ENCODE results near the gene RABL6. TPM values are rescaled to one million over a fixed set of nuclear protein-coding genes. Genes with fewer than 3 reads are reported as not detected.
A peak's percentile ranks its signal among the peaks of the same experiment; 100 is the strongest.
"Not testable (repeated sequence)": the region's sequence is repeated elsewhere in the genome, so short reads cannot be mapped to it uniquely, and the experiment has no call there.

The RABL6 gene
- 10 to 100 TPM; 72.3 to 74.5 TPM for total RNA-seq
- polyA plus RNA-seq: 10 to 100 TPM; 11.6 to 17.2 (median 11.9) TPM
- total RNA-seq: 74.8 to 149 (median 101) reads per million in 6 experiments

GRCh38 chr9:136807281-136808074 is at the start of gene RABL6:
Gene RABL6, plus strand, starts transcription at chr9:136807948. Its CDS starts 249 bp downstream, at chr9:136808197.
- peak within 1 kb of the TSS; percentile 72 to 97 (median 92) for H3K27ac Mint-ChIP-seq
- DNase-seq (peak; percentile 72 to 89 (median 84)), ATAC-seq (peak; percentile 86 to 88)
- no peaks in the 10 kb centered on the region for H3K9me3 Mint-ChIP-seq
- H3K36me3 Mint-ChIP-seq: peaks cover 0 to 10% (median 0%) of the 10 kb centered on the region in 3 donors
- POLR2A ChIA-PET: interaction anchor here (0.6 to 4.2 kb wide), 27 partner anchors 8 to 433 kb away, joined by 3 to 44 read pairs (median 6); partner anchors contain the start of genes AJM1, CCDC183, FBXW5 and MAN1B1
- no peaks in the 10 kb centered on the region for H3K27me3 Mint-ChIP-seq
- peak within 1 kb of the TSS; percentile 84 to 94 (median 88) for H3K4me3 Mint-ChIP-seq
- H3K4me1 Mint-ChIP-seq: peaks cover 16 to 48% (median 42%) of the 10 kb centered on the region in 4 donors

GRCh38 chr9:136759001-136759400 is 48.7 kb upstream of the RABL6 start:
- no peak overlapping the region for H3K27ac Mint-ChIP-seq
- DNase-seq (peak in 1 of 10 donors; percentile 21), ATAC-seq (no peak)
- POLR2A ChIA-PET: interaction anchor here (0.6 to 0.7 kb wide), 2 partner anchors 15 to 281 kb away, joined by 3 read pairs; no protein-coding TSS in a partner anchor
- no peak overlapping the region for H3K4me3 Mint-ChIP-seq
- H3K27me3 Mint-ChIP-seq: peaks cover 0 to 28% (median 3%) of the 10 kb centered on the region in 5 donors
- no peaks in the 10 kb centered on the region for H3K36me3 Mint-ChIP-seq
- peaks cover 0 to 9% (median 0%) of the 10 kb centered on the region in 9 donors for H3K9me3 Mint-ChIP-seq
- H3K4me1 Mint-ChIP-seq: peaks cover 0 to 7% (median 2%) of the 10 kb centered on the region in 4 donors

- H3K4me3 Mint-ChIP-seq: peak overlapping the region in 1 of 10 donors; percentile 19
- POLR2A ChIA-PET: interaction anchor here (0.5 kb wide), 1 partner anchor 355 kb away, joined by 3 read pairs; no protein-coding TSS in a partner anchor
- peaks cover 0 to 28% (median 3%) of the 10 kb centered on the region in 5 donors for H3K27me3 Mint-ChIP-seq
- H3K27ac Mint-ChIP-seq: no peak overlapping the region
- H3K9me3 Mint-ChIP-seq: peaks cover 0 to 9% (median 0%) of the 10 kb centered on the region in 9 donors
- DNase-seq (peak in 1 of 10 donors; percentile 38), ATAC-seq (no peak)
- no peaks in the 10 kb centered on the region for H3K36me3 Mint-ChIP-seq
- H3K4me1 Mint-ChIP-seq: peaks cover 0 to 5% (median 2%) of the 10 kb centered on the region in 4 donors
Observed at GRCh38 chr9:136759436-136760325, 48.1 kb upstream of the RABL6 start.

- ATAC-seq (no peak), DNase-seq (peak in 1 of 10 donors; percentile 55)
- H3K9me3 Mint-ChIP-seq: peaks cover 0 to 9% (median 0%) of the 10 kb centered on the region in 9 donors
- H3K4me3 Mint-ChIP-seq: peak overlapping the region in 1 of 10 donors; percentile 19
- no peak overlapping the region for H3K27ac Mint-ChIP-seq
- H3K36me3 Mint-ChIP-seq: no peaks in the 10 kb centered on the region
- peaks cover 0 to 29% (median 3%) of the 10 kb centered on the region in 5 donors for H3K27me3 Mint-ChIP-seq
- H3K4me1 Mint-ChIP-seq: peaks cover 0 to 5% (median 2%) of the 10 kb centered on the region in 4 donors
- POLR2A ChIA-PET: no interaction called here
Observed at GRCh38 chr9:136760424-136760823, 47.3 kb upstream of the RABL6 start.

- not testable (repeated sequence) for H3K27ac Mint-ChIP-seq, H3K36me3 Mint-ChIP-seq, H3K9me3 Mint-ChIP-seq, ATAC-seq, H3K4me1 Mint-ChIP-seq
- Mint-ChIP-seq H3K27me3 (peaks cover 0 to 26% (median 5%) of the 10 kb centered on the region in 5 donors), H3K4me3 (peak overlapping the region in 1 of 10 donors; percentile 39)
- peak in 1 of 10 donors; percentile 57 for DNase-seq
- POLR2A ChIA-PET: interaction anchor here (0.7 kb wide), 1 partner anchor 274 kb away, joined by 3 read pairs; no protein-coding TSS in a partner anchor
Observed at GRCh38 chr9:136760834-136761544, 46.8 kb upstream of the RABL6 start.

- Mint-ChIP-seq H3K9me3 (peaks cover 0 to 2% (median 0%) of the 10 kb centered on the region in 9 donors), H3K27ac (no peak overlapping the region), H3K4me3 (no peak overlapping the region), H3K36me3 (no peaks in the 10 kb centered on the region), H3K4me1 (peaks cover 0 to 13% (median 2%) of the 10 kb centered on the region in 4 donors), H3K27me3 (peaks cover 0 to 21% (median 6%) of the 10 kb centered on the region in 5 donors)
- no peak for ATAC-seq
- POLR2A ChIA-PET: interaction anchor here (0.7 kb wide), 1 partner anchor 274 kb away, joined by 3 read pairs; no protein-coding TSS in a partner anchor
- DNase-seq: no peak
Observed at GRCh38 chr9:136761545-136761981, 46.2 kb upstream of the RABL6 start.

- H3K4me1 Mint-ChIP-seq: peaks cover 0 to 19% (median 2%) of the 10 kb centered on the region in 4 donors
- H3K4me3 Mint-ChIP-seq: no peak overlapping the region
- ATAC-seq (no peak), DNase-seq (peak in 1 of 10 donors; percentile 57)
- peaks cover 0 to 27% (median 12%) of the 10 kb centered on the region in 5 donors for H3K27me3 Mint-ChIP-seq
- H3K36me3 Mint-ChIP-seq: no peaks in the 10 kb centered on the region
- H3K9me3 Mint-ChIP-seq: no peaks in the 10 kb centered on the region
- POLR2A ChIA-PET: interaction anchor here (0.7 kb wide), 1 partner anchor 12 kb away, joined by 3 read pairs; no protein-coding TSS in a partner anchor
- H3K27ac Mint-ChIP-seq: no peak overlapping the region
Observed at GRCh38 chr9:136762221-136762691, 45.5 kb upstream of the RABL6 start.

GRCh38 chr9:136762915-136763648 is 44.7 kb upstream of the RABL6 start:
- Mint-ChIP-seq H3K4me3 (no peak overlapping the region), H3K27ac (peak overlapping the region in 2 of 10 donors; percentile 33 to 44), H3K9me3 (no peaks in the 10 kb centered on the region), H3K4me1 (peaks cover 0 to 22% (median 2%) of the 10 kb centered on the region in 4 donors), H3K36me3 (no peaks in the 10 kb centered on the region), H3K27me3 (peaks cover 0 to 33% (median 12%) of the 10 kb centered on the region in 5 donors)
- DNase-seq (peak in 4 of 10 donors; percentile 17 to 61 (median 44)), ATAC-seq (peak; percentile 25 to 41)
- POLR2A ChIA-PET: interaction anchor here (0.5 to 0.7 kb wide), 2 partner anchors 11 to 563 kb away, joined by 3 to 5 read pairs; no protein-coding TSS in a partner anchor

GRCh38 chr9:136763649-136764035 is 44.1 kb upstream of the RABL6 start:
- no peak overlapping the region for H3K4me3 Mint-ChIP-seq
- no peaks in the 10 kb centered on the region for H3K9me3 Mint-ChIP-seq
- peaks cover 0 to 33% (median 12%) of the 10 kb centered on the region in 5 donors for H3K27me3 Mint-ChIP-seq
- DNase-seq (peak in 1 of 10 donors; percentile 36), ATAC-seq (no peak)
- POLR2A ChIA-PET: no interaction called here
- peaks cover 0 to 22% (median 2%) of the 10 kb centered on the region in 4 donors for H3K4me1 Mint-ChIP-seq
- H3K36me3 Mint-ChIP-seq: no peaks in the 10 kb centered on the region
- H3K27ac Mint-ChIP-seq: no peak overlapping the region

GRCh38 chr9:136764301-136764891 is 43.4 kb upstream of the RABL6 start, which contains the start of gene LCN15:
Gene LCN15, minus strand, starts transcription at chr9:136764518. Its CDS starts 30 bp downstream, at chr9:136764488.
- Mint-ChIP-seq H3K4me3 (no peak within 1 kb of the TSS), H3K4me1 (peaks cover 0 to 22% (median 2%) of the 10 kb centered on the region in 4 donors), H3K36me3 (no peaks in the 10 kb centered on the region), H3K27me3 (peaks cover 0 to 33% (median 12%) of the 10 kb centered on the region in 5 donors), H3K27ac (peak within 1 kb of the TSS in 3 of 10 donors; percentile 33 to 70 (median 44)), H3K9me3 (no peaks in the 10 kb centered on the region)
- DNase-seq (peak in 1 of 10 donors; percentile 34), ATAC-seq (no peak)
- POLR2A ChIA-PET: no interaction called here
